GM18520 (cell line): ENCODE data around the gene STEAP2.
A peak's percentile ranks its signal among the peaks of the same experiment; 100 is the strongest.
"Not testable (repeated sequence)": the region's sequence is repeated elsewhere in the genome, so short reads cannot be mapped to it uniquely, and the experiment has no call there.

Experiments
- ATAC-seq: cut with Tn5 transposase; IDR thresholded peaks from one replicate; pipeline ENCODE4 v1.9.1; 2021; ENCODE audit not compliant: unreplicated experiment

Gene STEAP2

DNA sequence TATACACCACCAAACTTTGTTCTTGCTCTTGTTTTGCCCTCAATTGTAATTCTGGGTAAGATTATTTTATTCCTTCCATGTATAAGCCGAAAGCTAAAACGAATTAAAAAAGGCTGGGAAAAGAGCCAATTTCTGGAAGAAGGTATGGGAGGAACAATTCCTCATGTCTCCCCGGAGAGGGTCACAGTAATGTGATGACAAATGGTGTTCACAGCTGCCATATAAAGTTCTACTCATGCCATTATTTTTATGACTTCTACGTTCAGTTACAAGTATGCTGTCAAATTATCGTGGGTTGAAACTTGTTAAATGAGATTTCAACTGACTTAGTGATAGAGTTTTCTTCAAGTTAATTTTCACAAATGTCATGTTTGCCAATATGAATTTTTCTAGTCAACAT, 20.9 kb downstream of the STEAP2 start:
- ATAC-seq = no peak

GRCh38 chr7:90233569-90233968, 22.0 kb downstream of the STEAP2 start:
- ATAC-seq = no peak

GRCh38 chr7:90236721-90237289, 25.3 kb downstream of the STEAP2 start:
- ATAC-seq = no peak

DNA sequence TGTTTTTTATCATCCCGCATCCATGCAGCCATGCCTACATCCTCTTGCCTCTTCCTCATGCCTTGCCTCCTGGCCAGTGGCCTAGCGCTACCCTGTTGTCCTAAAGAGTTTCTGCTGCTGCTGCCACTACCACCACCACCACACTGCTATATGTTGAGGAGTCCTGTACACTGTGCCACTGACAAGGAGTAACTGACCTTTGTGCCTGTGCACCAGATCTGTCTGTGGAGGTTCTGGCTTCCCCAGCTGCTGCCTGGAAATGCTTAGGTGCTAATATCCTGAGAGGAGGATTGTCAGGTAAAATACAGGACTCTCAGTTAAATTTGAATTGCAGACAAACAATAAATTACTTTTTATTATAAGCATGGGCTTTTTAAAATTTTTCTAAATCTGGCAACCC, 26.5 kb downstream of the STEAP2 start:
- no peak for ATAC-seq

DNA sequence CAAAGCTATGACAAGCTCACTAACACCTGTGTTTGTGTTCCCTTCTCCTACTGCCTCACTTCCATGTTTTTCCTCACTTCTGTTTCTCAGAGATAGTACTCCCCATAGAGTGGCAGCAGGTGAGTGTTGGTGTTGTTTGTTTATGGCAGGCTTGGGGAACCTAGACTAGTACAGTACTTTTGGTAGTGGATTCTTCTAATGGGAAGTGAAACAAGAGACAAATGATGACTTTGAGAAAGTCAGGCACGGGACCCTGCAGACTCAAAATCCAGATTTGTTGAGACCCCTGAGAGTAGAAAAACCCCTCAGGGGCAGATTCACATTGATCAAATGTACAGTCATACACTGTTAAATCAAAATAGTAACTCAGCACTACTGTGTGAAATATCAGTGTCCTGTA, 27.0 kb downstream of the STEAP2 start:
- ATAC-seq = no peak

DNA sequence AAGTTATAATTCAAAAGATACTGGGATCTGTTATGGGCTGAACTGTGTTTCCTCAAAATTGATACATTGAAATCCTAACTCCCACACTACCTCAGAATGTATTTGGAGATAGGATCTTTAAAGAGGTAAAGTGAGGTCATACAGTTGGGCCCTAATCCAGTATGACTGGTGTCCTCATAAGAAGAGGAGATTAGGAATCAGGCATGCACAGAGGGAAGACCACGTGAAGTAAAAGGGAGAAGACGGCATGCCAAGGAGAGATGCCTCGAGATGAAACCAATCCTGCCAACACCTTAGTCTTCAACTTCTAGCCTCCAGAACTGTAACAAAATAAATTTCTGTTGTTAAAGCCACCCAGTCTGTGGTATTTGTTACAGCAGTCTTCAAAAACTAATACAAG, 27.5 kb downstream of the STEAP2 start:
- ATAC-seq = no peak

DNA sequence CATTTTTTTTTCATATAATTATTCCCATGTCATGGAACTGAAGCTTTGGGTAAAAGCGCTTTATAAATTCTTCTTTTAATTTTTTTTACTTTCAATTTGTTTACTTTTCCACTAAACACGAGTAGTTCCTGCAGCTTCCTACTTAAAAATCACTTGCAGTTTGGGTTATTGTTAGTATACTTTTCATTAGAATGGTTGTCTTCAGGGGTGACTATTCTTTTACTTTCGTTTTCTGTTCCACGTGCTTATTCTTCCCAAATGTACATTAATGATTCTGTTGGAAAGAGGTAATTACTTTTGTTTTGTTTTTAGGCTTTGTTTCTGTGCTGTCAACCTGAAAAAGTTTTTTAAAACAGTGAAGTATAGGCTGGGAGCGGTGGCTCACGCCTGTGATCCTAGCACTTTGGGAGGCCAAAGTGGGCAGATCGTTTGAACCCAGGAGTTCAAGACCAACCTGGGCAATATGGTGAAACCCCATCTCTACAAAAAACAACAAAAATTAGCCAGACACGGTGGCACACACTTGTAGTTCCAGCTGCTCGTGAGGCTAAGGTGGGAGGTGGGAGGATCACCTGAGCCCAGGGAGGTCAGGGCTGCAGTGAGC, 28.2 kb downstream of the STEAP2 start:
- ATAC-seq = no peak

DNA sequence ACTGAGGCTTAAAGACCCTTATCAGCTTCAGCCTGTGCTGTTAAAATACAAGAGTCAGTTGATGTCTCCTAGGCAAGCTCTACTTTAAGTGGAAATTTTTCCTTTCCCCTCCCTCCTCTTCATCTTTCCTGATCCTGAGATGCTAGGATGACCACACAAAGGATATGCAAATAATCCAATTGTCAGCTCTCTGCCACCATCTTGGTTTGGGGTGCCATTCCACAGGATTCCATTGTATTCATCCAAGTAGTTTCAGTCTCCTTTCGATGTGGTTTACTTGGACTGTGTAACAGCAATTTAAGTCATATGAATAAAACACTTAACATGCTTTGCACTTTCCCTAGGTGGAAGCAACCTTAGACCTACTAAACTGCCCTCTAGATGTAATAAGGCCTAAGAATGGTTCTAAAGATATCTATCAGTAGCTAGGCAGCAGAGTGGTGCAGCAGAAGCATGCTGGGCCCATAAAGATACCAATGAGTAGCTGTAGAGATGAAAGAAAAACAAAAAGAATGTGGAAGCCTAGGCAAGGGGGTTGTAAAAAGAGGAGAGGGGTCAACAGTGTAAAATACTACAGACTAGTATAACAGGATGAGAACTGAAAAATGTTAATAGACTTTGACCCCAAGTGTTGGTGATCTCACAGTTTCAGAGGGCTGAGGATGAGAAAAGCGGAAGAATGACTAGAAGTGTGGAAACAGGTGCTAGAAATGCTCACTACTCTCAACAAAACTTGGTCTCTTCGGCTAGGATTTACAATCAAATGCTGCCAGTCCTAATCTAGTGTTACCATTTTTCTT, 31.0 kb downstream of the STEAP2 start:
- ATAC-seq = peak; percentile 91

DNA sequence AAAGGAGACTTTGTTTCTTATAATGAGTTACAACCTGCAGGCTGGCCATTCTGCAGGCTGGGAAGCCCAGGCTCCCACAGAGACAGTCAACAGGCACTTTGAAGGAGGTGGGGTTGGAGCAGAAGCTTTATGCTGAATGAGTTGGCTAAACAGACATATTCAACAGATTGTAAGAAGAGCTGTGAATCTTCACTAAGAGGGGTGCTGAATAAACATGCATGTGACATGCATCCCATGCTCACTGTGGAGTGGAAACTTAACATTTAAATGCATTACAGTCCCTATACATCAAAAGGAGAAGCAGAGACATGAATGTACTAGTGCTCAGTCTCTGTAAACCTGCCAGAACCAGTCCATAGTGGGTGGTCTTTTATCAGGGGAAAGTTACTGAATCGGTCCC, 32.0 kb downstream of the STEAP2 start:
- ATAC-seq = no peak

GRCh38 chr7:90244565-90244908, 33.0 kb downstream of the STEAP2 start:
- ATAC-seq = no peak

DNA sequence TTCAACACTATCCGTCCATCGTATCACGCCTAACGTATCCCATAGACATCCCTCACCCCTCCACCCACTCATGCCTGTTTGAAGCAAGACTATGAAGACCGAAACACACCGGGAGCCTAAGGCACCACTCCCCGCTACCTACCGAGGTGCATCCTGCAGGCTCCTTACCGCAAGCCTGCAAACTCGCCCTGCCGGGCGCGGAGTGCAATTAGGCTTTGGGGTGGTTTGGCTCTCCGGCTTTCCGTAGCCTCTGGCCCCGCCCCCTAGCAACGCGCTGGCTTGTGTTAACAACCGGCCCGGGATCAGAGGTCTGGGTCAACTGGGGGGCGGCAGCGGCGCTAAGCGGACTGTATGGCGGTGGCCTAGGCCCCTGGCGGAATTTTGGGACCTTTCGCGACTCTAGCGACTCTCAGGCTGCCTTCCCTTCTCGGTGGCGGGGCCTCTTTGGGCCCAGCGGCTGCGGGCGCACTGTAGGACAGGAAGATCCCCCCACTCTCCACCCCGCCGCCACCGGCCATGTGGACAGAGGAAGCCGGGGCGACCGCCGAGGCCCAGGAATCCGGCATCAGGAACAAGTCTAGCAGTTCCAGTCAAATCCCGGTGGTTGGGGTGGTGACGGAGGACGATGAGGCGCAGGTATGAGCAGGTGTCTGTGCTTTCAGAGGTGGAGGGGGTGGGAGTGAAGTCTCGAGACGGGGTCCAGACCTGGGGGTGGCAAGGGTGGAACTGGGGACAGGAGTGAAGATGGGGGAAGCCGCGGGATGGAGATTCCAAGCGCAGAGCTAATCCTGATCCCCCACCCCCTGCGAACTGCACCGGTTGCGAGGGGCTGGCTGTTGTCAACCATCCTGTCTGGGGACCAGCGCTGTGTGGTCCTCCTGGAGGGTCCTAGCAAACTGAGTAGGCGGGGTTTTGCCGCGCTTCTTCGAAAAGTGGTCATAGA, 33.6 kb downstream of the STEAP2 start, which contains the start of gene CFAP69:
Gene CFAP69 (plus strand): TSS at position 266 of the 943 bp plus-strand sequence. CDS start 251 bp downstream, at position 517.
- ATAC-seq = peak; percentile 44

- ATAC-seq = no peak
Measured at GRCh38 chr7:90246171-90246570, 34.6 kb downstream of the STEAP2 start.

GRCh38 chr7:90248706-90249105, 37.2 kb downstream of the STEAP2 start:
- ATAC-seq = no peak

GRCh38 chr7:90250601-90251303, 39.2 kb downstream of the STEAP2 start:
- no peak for ATAC-seq

DNA sequence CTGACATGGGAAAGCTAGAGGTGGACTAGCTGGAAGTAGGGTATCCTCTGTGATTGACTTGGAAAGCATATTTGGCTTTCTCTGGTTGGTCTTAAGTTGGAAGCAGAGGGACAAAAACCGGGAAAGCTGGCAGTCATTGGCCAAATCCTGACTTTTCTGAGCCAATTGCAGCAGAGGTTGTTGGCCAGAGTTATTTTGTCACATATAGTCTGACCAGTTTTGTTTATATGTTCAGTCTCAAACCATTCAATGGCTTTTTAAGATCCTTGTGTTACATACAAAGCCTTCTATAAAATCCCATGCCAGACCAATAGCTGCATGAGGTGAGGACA, 39.7 kb downstream of the STEAP2 start:
- no peak for ATAC-seq

- not testable (repeated sequence) for ATAC-seq
Measured at GRCh38 chr7:90256011-90256410, 44.5 kb downstream of the STEAP2 start.

- ATAC-seq = no peak
Measured at GRCh38 chr7:90256778-90257177, 45.2 kb downstream of the STEAP2 start.

DNA sequence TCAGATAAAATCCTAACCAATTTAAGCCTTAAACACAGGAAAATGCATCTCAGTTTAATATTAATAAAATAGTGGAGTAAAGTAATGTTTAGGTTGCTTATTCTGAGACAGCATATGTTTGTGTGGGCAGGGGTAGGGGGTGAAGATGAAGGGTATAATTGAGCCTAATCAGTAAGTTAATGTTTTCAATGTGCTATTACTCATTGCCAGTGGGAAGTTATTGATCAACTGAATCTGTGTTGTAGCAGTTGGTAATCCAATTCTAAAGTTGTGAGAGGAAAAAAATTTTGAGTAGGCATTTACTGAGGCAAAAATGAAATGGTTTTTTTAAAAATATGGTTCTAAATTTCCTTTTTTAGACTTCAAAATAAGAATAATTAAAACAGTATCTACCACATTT, 49.9 kb downstream of the STEAP2 start:
- ATAC-seq = no peak

DNA sequence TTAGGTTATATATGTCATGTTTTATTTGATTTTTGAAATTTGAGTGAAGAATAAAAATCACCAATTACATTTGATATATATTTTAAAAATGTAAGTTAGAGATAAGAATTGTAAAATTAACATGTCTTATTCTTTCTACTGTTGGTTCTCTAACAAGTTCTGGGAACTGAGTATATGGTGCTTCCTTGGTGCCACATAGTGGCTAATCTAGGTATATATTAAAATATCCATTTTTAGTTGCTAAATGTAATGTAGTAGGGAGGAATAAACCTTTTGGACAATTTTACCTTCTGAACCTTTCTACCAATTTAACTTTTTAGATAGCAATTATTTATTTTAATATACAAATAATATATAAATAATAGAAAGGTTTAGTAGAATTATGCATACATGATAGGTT, 50.9 kb downstream of the STEAP2 start:
- peak; percentile 89 for ATAC-seq

DNA sequence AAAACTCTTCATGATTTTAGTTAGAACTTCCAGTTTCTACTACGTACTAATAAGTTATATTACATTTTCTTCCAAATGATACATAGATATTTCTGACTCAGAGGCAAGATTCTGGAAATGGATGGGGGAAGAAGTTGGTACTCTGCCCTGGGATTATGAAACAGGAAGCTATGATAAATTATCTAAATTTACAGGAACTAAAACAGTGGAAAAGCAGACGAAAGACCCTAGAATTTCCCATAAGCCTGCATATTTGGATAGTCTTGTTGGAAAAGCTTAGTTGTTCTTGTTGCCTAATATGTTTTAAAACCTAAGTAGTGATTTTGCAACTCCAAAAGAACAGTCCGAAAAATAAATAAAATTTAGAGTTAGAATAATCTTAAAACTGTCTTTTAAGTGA, 55.3 kb downstream of the STEAP2 start:
- no peak for ATAC-seq
